K562 (cell line): ENCODE results near the gene TXLNG.

Experiments used
- BCL6 ChIP-seq: fragments of 250-450 bp; sonication (Bioruptor Pico); IDR thresholded peaks from 2 replicates; pipeline ENCODE4 v1.4.0; 2020
- CHD2 ChIP-seq: IDR thresholded peaks from 2 replicates; pipeline ENCODE4 v1.6.1; 2011; ENCODE audit warnings: low read depth, low read length
- CTCF ChIP-seq, 3 experiments: IDR thresholded peaks in 2 of 3; conservative IDR thresholded peaks in 1 of 3; 2 replicates each; pipeline ENCODE4 v1.5.1; 2011 to 2012; ENCODE audit warnings: low read length in 3 of 3, mild to moderate bottlenecking in 3 of 3, control low read depth in 2 of 3, improper control_type of control experiment in 1 of 3, inconsistent platforms in 1 of 3, low read depth in 1 of 3, mixed read lengths in 1 of 3, moderate library complexity in 1 of 3; ENCODE audit not compliant: insufficient read depth in 2 of 3
- EP300 ChIP-seq: IDR thresholded peaks from 2 replicates; pipeline ENCODE4 v1.6.1; 2012; ENCODE audit warnings: low read length, improper control_type of control experiment
- EZH2 ChIP-seq: IDR thresholded peaks from 2 replicates; pipeline ENCODE4 v1.6.1; 2012; ENCODE audit warnings: low read depth, mild to moderate bottlenecking, inconsistent platforms, low read length, borderline replicate concordance
- ILK ChIP-seq: fragments of 450-650 bp; IDR thresholded peaks from 2 replicates; pipeline ENCODE4 v1.6.1; 2016; ENCODE audit warnings: missing genetic modification characterization, low read depth, mild to moderate bottlenecking, missing compliant biosample characterization, moderate library complexity, borderline replicate concordance
- KDM1A ChIP-seq, 2 experiments: fragments of 450-650 bp; IDR thresholded peaks; 2 replicates each; pipeline ENCODE4 v1.6.1; 2016; ENCODE audit warnings: mild to moderate bottlenecking in 2 of 2
- POLR2AphosphoS5 ChIP-seq: IDR thresholded peaks from 2 replicates; pipeline ENCODE4 v1.6.1; 2011; ENCODE audit warnings: mild to moderate bottlenecking, low read depth, low read length, moderate library complexity; ENCODE audit not compliant: control insufficient read depth, insufficient read depth
- RCOR1 ChIP-seq, 2 experiments: IDR thresholded peaks; 2 replicates each; pipeline ENCODE4 v1.6.1; 2012; ENCODE audit warnings: low read depth in 2 of 2, low read length in 2 of 2, borderline replicate concordance in 1 of 2, improper control_type of control experiment in 1 of 2
- SREBF2 ChIP-seq: sonication (generic); formaldehyde crosslinking; IDR thresholded peaks from 2 replicates; pipeline ENCODE4 v1.4.0; 2020; ENCODE audit warnings: mild to moderate bottlenecking, missing genetic modification reagents
- U2AF2 ChIP-seq: fragments of 200-400 bp; formaldehyde crosslinking; optimal IDR thresholded peaks from 2 replicates; pipeline ENCODE3; 2017; ENCODE audit warnings: low read depth, mild to moderate bottlenecking, low read length
- ZHX1 ChIP-seq: fragments of 150-350 bp; conservative IDR thresholded peaks from 2 replicates; pipeline ENCODE4 v1.6.1; 2014; ENCODE audit warnings: low read length
- ZNF3 ChIP-seq: fragments of 250-450 bp; sonication (Bioruptor Pico); IDR thresholded peaks from 2 replicates; pipeline ENCODE4 v1.5.0; 2021; ENCODE audit warnings: mild to moderate bottlenecking, moderate library complexity

- TF ChIP-seq ZHX1 = no peak
- TF ChIP-seq ZNF3 (CRISPR knock-in tag) = no peak
- TF ChIP-seq POLR2AphosphoS5 = no peak
- no peak for TF ChIP-seq CTCF (IDR thresholded peaks at IDR 0.05 in 2 of 3, conservative IDR thresholded peaks at IDR 0.05 in 1 of 3; ENCODE audit: insufficient read depth in 2 of 3, low read depth in 1 of 3, low read length in 3 of 3)
- no peak for TF ChIP-seq SREBF2 (CRISPR knock-in tag)
- no peak for TF ChIP-seq ILK (tag)
- no peak for TF ChIP-seq U2AF2
- no peak for TF ChIP-seq EZH2
- no peak for TF ChIP-seq EP300
- TF ChIP-seq BCL6 = no peak
- TF ChIP-seq KDM1A (IDR thresholded peaks at IDR 0.05) = no peak
- TF ChIP-seq RCOR1 (IDR thresholded peaks at IDR 0.05; ENCODE audit: borderline replicate concordance in 1 of 2, low read depth in 2 of 2, low read length in 2 of 2) = no peak
- no peak for TF ChIP-seq CHD2
These were observed 10.0 kb downstream of the TXLNG start for GRCh38 chrX:16796298-16796697.
